ENCODE measurements around the gene PPFIBP1.

GRCh38 chr12:27566159-27566558 lies 42.2 kb downstream of the PPFIBP1 start:
- TF ChIP-seq CTCF (IDR thresholded peaks at IDR 0.05; ENCODE audit: low read length), result no peak
- no peak for TF ChIP-seq EZH2 (IDR thresholded peaks at IDR 0.05; ENCODE audit: borderline replicate concordance, low read length)

All from OCI-LY1 (cell line).